Measurements from ENCODE around the gene ZNF598.

DNA sequence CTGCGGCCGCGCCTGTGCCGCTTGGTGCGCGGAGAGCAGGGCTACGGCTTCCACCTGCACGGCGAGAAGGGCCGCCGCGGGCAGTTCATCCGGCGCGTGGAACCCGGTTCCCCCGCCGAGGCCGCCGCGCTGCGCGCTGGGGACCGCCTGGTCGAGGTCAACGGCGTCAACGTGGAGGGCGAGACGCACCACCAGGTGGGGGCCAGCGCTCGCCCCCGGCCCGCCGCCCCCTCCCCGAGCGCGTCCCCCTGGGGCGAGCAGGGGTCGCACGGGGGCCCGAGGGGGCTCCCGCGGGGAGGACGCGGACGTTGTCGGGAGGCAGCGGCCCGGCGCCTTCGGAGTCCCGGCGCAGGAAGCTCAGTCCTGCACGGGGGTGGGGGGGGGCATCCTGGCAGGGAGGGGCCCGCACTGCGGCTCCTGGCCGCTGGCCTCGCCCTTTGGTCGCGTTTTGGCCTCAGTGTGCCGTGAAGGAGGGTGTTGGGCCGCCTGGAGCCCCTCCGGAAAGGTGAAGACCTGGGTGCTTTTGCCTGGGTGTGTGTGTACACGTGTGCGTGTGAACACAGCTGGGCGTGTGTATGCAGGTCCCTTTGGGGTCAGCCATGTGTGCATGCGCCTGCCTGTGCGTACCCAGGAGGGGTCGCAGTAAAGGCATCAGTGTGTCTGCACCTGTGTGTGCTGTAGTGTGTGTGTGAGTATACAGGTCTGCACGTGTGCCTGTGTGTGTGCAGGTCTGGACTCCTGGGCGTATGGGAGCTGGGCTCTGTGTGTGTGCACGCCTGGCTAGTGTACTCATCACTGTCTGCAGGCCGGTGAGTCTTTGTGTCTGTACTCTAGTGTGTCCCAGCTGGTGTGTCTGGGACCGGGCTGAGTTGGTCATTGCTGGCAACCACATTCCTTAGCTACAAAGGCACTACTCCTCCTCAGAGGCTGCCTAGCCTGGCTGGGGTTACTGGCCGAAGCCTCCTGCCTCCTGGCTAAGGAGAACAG, 17.7 kb upstream of the ZNF598 start:
- TF ChIP-seq YY1 (IDR thresholded peaks at IDR 0.05; ENCODE audit: insufficient read depth, insufficient read length): no peak
- no peak for TF ChIP-seq SUZ12 (IDR thresholded peaks at IDR 0.05; ENCODE audit: extremely low read depth, insufficient read depth, insufficient read length)
